Activated CD8-positive, alpha-beta memory T cell treated with anti-CD3 and anti-CD28 coated beads, Interleukin-2, amount 50 U/mL, for 1 hour (primary cell): Measurements from ENCODE around the gene MNX1.

ENCODE experiments used
- DNase-seq: peaks from one replicate; pipeline ENCODE4 v3.0.0-alpha.2; 2020; ENCODE audit errors: extremely low read depth

MNX1 gene

DNA sequence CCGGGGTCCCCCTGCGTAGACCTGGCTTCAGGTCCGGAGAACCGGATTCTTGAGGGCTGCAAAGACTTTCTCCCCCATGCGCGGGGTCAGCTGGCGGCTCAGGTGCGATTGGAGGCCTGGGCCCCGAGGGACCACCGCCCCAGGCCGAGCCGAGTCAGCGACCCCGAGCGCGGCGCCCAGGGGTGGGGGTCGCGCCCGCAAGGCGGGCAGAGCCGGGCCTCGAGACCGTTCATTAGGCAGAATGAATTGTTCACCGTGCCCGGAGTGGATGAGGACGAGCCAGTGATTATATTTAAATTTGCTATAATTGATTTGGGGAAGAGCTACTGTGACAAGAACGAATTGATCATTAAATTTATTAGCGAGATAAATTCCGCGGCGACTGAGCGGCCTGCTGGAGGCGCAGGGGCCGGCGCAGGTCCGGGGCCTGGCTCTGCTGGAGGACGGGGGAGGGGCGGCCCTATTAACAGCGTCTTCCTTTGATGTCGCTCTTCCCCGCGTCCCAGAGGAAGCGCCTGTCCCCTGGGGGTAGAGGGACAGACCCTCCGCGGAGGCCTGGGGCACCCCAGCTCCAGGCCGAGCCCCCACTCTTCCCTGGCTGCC lies 7.5 kb downstream of the MNX1 start:
- no peak for DNase-seq

- DNase-seq: no peak
Measured at GRCh38 chr7:157001920-157002818, 8.3 kb downstream of the MNX1 start.

DNA sequence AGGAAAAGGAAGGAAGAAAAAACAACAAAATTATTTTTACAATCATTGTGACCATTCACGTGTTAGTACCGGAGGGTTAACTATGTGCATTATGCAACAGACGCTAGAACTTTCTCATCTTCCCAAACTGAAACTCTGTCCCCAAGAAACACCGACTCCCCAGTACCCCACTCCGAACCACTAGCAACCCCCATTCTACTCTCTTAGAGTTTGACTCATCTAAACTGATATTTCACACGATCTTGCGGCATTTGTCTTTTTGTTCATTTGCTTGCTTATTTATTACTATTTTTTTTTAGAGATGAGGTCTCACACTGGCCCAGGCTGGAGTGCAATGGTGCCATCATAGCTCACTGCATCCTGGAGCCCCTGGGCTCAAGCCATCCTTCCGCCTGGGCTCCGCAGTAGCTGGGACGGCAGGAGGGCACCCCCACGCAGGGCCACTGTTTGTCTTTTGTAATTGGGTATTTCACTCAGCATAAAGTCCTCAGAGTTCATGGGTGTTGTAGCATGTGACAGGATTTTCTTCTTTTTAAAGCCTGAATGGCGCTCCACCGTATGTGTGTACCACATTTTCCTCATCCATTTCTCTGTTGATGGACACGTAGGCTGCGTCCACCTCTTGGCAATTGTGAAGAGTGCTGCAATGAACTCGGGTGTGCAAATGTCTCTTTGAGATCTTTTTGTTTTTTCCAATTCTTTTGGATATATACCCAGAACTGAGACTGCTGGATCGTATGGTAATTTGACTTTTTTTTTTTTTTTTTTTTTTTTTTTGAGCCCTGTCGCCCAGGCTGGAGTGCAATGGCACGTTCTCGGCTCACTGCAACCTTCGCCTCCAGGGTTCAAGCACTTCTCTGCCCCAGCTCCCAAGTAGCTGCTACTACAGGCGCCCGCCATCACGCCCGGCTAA lies 9.5 kb downstream of the MNX1 start:
- no peak for DNase-seq

DNA sequence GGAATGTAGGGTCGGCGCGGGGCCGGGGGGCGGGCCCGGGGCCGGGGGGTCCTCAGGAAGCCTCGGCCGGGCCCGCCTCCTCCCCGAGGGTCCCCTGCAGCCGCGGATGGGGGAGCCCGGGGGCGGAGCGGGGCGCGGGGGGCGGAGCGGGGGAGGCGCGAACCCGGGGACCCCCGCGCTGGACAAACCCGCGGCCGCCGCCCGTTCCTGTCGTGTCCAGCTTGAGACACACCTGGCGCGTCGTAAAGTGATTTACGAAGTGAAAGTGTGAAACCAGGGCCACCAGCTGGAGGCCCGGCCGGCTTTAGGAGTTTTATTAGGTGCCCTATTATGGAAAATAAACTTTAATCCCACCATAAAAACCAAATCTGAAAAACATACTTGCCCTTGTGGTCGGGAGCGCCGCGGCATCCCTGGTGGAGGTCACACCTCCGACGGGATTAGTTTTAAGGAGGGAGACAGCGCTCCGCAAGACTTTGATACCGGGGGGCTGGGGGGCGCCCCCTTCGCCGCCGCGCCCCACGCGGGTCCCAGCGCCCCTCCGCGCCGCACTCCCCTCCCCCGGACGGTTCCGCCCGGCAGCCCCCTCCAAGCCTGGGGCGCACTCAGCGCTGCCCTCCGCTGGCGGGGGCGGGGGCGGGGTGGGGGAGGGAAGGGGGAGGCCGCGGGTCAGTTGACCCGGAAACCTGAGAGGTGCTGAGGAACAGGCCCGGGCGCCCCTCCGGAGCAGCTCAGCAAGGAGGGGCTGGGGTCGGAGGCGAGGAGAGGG lies 10.3 kb downstream of the MNX1 start:
- no peak for DNase-seq

- DNase-seq: no peak
Measured at GRCh38 chr7:156998988-156999957, 11.2 kb downstream of the MNX1 start.

GRCh38 chr7:156994417-156994816 lies 16.0 kb downstream of the MNX1 start:
- no peak for DNase-seq

- DNase-seq: no peak
Measured at GRCh38 chr7:156993925-156994235, 16.6 kb downstream of the MNX1 start.

DNA sequence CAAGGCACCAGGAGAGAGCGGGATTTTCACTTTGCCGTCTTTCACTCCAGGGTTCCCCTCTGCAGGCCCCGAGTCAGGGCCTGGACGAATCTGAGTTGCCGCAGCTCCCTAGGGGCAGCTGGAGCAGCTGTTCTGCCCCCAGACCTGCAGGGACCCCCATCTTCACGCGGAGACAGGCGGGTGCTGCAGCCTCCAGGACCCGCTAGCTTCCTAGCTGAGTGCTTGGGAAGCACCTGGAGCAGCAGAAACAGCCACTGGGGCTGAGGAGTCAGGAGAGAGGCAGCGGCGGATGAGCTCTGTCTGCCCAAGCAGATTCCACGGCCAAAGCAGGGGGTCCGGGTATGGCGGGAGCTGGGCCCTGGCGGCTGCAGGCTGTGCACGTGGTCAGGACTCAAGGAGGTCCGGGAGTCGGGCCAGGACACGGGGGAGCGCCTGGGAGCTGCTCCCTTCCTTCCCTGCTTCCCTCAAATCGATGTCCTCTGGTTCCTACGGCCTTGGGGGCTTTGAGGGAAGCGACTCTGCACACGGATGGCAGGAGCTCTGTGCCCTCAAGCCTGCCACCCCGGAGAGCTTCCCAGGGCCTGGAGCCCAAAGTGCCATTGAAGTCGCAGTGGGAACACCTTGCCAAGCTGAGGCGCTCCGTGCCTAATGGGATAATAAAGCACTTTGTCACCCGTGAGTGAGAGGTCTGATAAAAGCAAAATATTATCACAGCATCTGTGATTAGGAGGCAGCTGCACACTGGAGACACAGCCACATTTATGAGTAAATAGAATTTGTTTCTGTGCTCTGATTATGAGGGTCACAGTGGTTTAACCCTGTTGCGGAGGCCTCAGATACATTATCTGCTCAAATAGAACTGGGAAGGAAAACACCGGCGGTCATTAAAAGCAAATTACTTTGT lies 17.2 kb downstream of the MNX1 start:
- no peak for DNase-seq

- DNase-seq: no peak
Measured at GRCh38 chr7:156989766-156990535, 20.5 kb downstream of the MNX1 start.

GRCh38 chr7:156988343-156989185 lies 21.9 kb downstream of the MNX1 start:
- DNase-seq: no peak

- DNase-seq: no peak
Measured at GRCh38 chr7:156986378-156986777, 24.1 kb downstream of the MNX1 start.

- no peak for DNase-seq
Measured at GRCh38 chr7:156985101-156985992, 25.1 kb downstream of the MNX1 start.

DNA sequence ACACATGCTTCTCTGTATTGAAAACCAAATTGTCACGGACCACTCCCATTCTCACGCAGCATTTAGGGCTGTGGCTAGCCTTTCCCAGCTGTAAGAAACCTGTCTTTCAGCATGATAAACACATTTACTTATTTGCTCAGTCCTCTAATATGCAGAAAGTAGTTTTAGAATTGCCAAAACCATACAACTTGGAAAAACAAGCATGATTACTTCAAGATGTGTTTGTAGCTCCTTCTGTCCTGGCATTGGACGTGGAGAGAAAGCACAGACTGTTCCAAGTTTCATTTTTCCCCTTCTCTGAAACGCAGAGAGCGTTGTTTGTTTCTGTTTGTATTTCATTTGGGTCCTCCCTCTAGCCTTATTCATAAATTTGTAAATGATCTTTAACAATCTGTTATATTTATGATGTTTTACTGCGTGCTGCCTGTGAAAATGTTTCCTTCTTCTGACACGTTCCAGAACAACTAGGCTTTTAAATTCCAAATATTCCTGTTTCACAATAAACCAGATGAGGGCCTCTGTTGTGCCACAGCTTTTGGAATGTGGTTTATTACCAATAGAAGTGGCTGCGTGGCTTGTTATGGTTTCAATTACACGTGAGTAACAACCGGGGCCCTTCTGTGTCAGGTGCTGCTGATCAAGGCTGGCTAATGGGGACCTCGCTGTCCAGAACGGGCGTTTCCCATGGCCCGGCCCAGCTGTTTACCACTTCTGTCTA lies 26.1 kb downstream of the MNX1 start:
- DNase-seq: no peak

- no peak for DNase-seq
Measured at GRCh38 chr7:156979711-156980110, 30.8 kb downstream of the MNX1 start.

- no peak for DNase-seq
Measured at GRCh38 chr7:156979007-156979606, 31.4 kb downstream of the MNX1 start.

GRCh38 chr7:156975620-156976019 lies 34.8 kb downstream of the MNX1 start:
- DNase-seq: no peak
